G401 (cell line): ENCODE data around the gene TMEM255B. TPM values are rescaled to one million over a fixed set of nuclear protein-coding genes. Genes with fewer than 3 reads are reported as not detected.
"Not testable (repeated sequence)": the region's sequence is repeated elsewhere in the genome, so short reads cannot be mapped to it uniquely, and the experiment has no call there.

ENCODE experiments used
- DNase-seq: peaks from one replicate; pipeline ENCODE4 v3.0.0-alpha.2; 2015; ENCODE audit warnings: low spot score
- in situ Hi-C: cut with HindIII; loops from 2 replicates; pipeline ENCODE4 v1.10.0; 2016; ENCODE audit warnings: low sequenced_read_pairs, mixed read lengths
- total RNA-seq: library from RNA; depleted of rRNA; stranded (reverse); fragments of >200 nt; shearing (Covaris generic); gene quantifications from 2 replicates; pipeline ENCODE4 v1.2.3, GENCODE V29; 2014

TMEM255B gene
- total RNA-seq, 1 experiment from 2014 or later: not detected

DNA sequence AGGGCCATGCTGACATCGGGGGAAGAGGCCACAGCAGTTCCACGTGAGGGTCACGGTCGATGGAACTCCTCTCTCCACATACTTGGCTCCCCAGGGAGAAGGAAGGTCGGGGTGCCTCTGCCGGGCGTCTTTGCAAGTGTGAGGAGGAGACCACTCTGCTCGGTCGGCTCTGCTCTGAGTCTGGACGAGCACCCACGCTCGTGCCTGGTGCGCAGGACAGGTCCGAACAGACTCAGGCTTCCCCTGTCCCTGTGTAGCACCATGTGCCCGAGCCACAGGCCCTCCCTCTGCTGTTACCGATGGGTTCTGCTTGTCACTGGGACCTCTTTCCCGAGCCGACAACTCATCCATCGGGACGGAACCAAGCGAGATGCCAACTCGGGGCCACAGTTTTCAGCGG, 35.1 kb downstream of the TMEM255B start:
- in situ Hi-C loops: no loop called here
- no peak for DNase-seq

- no peak for DNase-seq
- in situ Hi-C loops: no loop called here
Observed at GRCh38 chr13:113794764-113795173, 35.7 kb downstream of the TMEM255B start.

- DNase-seq, in situ Hi-C loops: not testable (repeated sequence)
Observed at GRCh38 chr13:113795362-113795761, 36.3 kb downstream of the TMEM255B start.

DNA sequence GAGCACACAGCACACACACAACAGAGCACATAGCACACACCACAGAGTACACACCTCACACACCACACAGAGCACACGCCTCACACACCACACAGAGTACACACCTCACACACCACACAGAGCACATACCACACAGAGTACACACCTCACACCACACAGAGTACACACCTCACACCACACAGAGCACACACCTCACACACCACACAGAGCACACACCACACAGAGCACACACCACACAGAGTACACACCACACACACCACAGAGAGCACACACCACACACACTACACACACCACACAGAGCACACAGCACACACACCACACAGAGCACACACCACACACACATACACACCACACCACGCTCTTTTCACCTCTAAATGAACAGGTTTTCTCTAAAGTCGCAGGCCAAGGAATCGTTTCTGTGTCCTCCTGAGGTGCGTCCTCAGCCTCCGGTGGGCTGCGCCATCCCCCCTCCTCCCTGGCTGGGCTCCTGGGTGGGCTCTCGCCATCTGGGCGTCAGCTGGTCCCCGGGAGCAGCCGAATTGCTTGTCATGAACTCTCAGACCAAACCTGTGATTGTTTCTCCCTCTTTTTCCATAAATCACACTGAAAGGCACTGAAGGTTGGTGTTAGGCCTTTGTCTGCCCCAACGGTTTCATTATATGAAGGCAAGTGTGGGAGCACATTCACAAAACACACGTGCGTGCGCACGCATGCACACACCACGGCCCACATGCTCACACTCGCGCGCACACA, 37.4 kb downstream of the TMEM255B start:
- in situ Hi-C loops: no loop called here
- DNase-seq: no peak

- DNase-seq: no peak
- in situ Hi-C loops: no loop called here
Observed at GRCh38 chr13:113796964-113797676, 38.1 kb downstream of the TMEM255B start.

DNA sequence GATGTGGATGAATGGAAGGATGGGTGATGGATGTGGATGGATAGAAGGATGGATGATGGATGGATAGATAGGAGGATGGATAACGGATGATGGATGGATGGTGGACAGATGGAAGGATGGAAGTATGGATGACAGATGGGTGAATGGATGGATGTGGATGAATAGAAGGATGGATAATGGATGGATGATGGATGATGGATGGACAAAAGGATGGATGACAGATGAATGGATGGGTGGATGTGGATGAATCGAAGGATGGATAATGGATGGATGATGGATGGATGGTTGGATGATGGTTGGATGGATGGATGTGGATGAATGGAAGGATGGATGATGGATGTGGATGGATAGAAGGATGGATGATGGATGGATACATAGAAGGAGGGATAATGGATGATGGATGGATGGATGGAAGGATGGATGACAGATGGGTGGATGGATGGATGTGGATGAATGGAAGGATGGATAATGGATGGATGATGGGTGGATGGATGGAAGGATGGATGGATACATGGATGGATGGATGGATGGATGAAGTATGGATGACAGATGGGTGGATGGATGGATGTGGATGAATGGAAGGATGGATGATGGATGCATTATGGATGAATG, 39.3 kb downstream of the TMEM255B start:
- no peak for DNase-seq
- in situ Hi-C loops: no loop called here

- in situ Hi-C loops: no loop called here
- DNase-seq: no peak
Observed at GRCh38 chr13:113800576-113800926, 41.5 kb downstream of the TMEM255B start.

DNA sequence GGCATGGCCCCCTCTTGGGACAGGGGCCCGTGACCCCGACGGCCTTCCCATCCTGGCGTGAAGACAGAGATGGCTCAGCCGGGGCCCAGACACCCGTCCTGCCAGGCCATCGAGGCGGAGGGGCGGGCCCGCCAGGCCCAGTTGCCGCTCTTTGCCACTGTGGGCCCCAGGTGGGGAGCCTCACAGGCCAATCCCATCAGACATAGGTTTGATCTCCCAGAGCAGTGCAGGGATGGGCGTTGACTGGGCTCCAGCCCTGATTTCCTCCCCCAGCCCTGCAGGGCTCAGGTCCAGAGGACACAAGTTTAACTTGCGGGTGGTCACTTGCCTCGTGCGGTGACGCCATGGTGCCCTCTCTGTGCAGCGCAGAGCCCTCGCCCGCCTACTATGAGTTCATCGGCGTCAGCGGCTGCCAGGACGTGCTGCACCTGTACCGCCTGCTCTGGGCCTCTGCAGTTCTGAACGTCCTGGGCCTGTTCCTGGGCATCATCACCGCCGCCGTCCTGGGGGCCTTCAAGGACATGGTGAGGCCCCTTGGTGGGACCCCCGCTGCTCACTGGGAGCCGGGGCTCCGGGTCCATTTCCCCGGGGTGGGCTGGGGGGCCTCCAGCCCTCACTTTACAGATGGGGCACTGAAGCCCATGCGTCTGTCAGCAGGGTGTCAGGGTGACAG, 42.4 kb downstream of the TMEM255B start:
- in situ Hi-C loops: no loop called here
- no peak for DNase-seq

GRCh38 chr13:113802090-113802531, 43.1 kb downstream of the TMEM255B start:
- in situ Hi-C loops: no loop called here
- DNase-seq: no peak

DNA sequence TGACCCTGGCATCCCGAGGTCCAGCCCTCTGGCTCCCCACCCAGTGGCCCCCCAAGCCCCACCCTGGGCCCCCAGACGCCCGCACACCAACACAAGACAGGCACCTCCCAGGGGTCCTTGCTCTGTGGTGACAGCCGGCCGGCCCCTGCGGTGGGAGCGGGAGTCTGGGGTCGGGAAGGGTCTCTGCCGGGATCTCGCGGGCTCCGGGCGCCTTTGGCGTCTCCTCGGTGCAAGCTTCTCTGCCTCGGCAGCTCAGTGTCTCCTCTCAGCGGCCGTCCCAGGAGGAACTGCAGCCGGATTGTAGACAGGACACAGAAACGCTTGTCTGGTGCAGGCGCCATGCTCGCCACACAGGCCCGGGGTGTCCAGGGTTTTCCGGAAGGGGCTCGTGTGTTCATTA, 43.7 kb downstream of the TMEM255B start:
- no peak for DNase-seq
- in situ Hi-C loops: no loop called here

GRCh38 chr13:113803409-113804016, 44.5 kb downstream of the TMEM255B start:
- in situ Hi-C loops: no loop called here
- no peak for DNase-seq

DNA sequence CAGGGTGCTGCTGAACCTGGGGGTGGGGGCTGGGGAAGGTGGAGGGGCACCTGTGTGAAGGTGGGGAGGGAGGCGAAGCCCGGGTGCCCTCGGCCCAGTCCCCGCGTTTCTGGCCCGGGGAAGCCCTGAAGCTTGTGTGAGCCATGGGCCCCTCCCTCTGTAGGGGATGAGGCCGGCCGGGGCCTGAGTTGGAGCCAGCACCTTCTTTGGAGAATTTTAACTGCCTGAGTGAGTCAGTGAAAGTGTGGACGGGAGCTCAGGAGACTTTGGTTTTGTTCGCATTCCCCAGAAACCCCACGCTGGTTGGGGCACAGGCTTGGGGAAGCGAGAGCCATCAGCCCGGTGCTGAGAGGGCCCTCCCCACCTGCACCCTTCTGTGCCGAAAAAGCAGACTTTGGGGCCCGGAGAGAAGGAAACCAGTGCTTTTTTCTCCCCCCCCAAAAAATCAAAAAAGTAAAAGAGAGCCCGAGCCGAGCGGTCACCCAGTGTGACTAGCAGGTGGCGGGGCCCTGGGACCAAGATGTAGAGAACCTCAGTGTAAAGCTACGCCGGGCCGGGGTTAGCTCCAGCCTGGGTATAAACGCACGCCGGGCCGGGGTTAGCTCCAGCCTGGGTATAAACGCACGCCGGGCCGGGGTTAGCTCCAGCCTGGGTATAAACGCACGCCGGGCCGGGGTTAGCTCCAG, 45.1 kb downstream of the TMEM255B start:
- DNase-seq: no peak
- in situ Hi-C loops: no loop called here

DNA sequence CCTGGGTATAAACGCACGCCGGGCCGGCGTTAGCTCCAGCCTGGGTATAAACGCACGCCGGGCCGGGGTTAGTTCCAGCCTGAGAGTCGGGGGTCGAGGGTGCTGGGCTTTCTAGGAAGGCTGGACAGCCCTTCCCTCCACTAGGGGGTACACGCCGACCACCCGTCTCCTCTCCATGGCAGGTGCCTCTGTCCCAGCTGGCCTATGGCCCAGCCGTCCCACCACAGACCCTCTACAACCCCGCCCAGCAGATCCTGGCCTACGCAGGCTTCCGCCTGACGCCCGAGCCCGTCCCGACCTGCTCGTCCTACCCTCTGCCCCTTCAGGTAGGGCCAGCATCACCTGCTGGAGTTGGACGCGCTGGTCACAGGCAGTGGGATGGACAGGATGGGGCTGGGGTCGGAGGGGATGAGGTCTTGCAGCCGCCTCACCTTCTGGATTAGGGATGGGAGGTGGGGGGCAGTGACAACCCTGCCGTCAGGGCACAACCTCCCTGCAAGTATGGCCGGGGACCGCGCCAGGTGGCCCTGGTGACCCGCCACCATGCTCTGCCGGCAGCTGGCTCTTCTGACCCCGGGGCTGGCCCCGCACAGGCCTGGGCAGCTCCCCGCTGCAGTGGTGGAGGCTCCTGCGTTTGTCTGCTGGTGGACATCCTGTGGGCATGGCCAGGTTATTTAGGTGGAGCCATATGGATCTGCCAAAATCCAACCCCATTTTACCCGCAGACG, 45.8 kb downstream of the TMEM255B start:
- in situ Hi-C loops: no loop called here

DNA sequence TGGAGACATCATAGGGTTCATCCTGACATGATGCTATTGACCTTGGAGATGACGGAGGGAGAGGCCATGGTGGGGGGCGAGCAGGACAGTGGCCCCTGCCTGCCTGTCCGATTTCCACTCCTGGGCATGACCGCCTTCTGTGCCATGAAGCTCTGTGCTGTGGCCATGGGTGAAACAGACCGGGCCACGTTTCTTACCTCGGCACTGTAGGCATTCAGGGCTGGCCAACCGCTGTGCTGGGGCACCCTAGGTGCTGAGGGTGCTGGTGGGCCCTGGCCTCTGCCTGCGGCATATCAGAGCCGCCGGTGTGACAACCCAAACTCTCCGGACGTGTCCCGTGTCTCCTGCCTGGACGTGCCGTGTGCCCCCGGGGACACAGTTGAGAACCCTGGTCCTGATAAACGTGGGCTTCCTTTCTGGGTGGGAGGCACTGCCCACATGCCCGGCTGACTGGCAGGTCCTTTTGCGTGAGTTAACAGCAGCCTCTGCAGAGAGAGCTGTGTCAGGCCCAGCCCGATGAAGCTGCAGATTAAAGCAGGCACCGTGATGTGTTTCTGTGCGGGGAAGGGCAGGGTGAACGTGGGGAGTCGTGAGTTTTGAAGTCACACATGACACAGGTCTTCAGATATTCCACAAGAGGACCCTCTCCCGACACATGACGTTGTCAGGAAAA, 46.5 kb downstream of the TMEM255B start:
- in situ Hi-C loops: no loop called here
- no peak for DNase-seq

More for the DNA sequence above, 45.8 kb downstream of the TMEM255B start:
- no peak for DNase-seq

DNA sequence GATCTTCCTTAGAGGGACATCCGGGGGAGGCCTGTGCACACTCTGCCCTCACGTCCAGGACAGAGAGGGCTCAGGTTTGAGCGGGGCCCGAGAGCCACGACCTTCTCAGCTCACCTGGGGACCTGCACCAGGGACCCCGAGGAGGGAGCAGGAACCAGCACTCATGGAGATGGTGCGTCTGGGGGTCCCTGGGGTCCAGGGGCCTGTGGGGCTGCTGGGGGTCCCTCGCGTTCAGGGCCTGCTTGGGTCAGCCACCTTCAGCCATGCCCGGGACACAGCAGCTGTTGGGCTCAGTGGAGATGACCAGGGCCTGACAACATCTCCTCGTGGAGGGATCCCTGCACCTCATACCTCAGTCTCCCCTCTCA, 47.1 kb downstream of the TMEM255B start:
- no peak for DNase-seq
- in situ Hi-C loops: no loop called here

DNA sequence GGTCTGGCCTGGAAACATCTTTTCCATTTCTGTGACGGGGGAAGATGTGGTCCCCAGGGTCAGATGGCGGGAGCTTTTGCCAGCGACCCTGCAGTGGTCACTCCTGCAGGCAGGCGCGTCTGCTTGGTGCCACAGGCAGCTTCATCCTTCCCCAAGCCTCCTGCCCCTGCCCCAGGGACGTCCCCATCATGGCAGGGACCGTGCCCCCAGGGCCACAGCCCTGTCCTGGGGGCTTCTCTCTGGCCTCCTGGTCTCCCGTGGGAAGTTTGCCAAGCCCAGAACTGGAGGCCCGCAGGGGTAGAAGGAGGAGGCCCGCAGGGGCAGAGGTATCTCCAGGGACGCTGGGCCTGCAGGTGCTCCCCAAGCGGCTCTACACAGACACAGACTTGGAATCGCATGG, 47.5 kb downstream of the TMEM255B start:
- in situ Hi-C loops: no loop called here
- no peak for DNase-seq

DNA sequence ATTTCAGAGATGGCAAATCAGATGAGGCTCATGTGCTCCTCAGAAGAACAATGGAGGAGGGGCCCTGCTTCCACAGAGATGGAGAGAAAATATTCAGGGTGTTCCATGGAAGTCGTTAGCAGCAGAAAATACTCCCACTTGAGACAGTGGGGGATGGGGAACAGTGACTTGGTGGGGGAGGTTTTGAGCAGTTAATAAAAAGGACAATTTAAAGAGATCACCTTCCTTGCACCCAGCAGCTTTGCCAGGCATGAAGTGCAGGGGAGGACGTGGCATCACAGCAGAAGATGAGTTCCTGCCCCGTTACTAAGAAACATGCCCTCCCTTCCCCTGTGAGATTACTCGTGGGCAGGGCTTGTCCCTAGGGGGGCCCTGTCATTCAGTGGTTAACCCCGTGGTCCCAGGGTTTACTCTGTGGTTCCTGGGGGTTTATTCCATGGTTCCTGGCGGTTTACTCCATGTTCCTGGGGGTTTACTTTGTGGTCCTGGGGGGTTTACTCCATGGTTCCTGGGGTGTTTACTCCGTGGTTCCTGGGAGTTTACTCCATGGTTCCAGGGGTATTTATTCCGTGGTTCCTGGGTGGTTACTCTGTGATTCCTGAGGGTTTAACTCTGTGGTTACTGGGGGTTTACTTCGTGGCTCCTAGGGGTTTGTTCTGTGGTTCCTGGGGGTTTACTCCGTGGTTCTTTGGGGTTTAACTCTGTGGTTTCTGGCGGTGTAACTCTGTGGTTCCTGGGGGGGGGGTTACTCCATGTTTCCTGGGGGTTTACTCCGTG, 49.2 kb downstream of the TMEM255B start:
- in situ Hi-C loops: no loop called here
- no peak for DNase-seq
